Keratinocyte (primary cell): ENCODE results near the gene SMOC1. TPM values are rescaled to one million over a fixed set of nuclear protein-coding genes. Genes with fewer than 3 reads are reported as not detected.

Experiments used
- DNase-seq: peaks from one replicate; pipeline ENCODE4 v3.0.0-alpha.2; 2011; ENCODE audit warnings: low read depth, missing footprints, low spot score
- FAIRE-seq: peaks from 2 replicates; lab custom pipeline; 2011; peaks lifted over from hg19 to GRCh38; lab: Jason Lieb, UNC
- H2AFZ ChIP-seq: 2 replicates; pipeline ENCODE4 v1.6.0; 2012; ENCODE audit warnings: low read length, control low read depth, inconsistent platforms; ENCODE audit not compliant: control insufficient read depth
- H3K27ac ChIP-seq: 2 replicates; pipeline ENCODE4 v1.5.1; 2011; ENCODE audit warnings: low read length; ENCODE audit not compliant: control insufficient read depth, insufficient read depth
- H3K27me3 ChIP-seq: 3 replicates; pipeline ENCODE4 v1.6.0; 2011; ENCODE audit warnings: low read length; ENCODE audit not compliant: control insufficient read depth, insufficient read depth; ENCODE audit errors: extremely low read depth
- H3K36me3 ChIP-seq, 2 experiments: 2 replicates in 1 of 2; 3 replicates in 1 of 2; pipeline ENCODE4 v1.5.1; 2011; ENCODE audit warnings: low read length in 2 of 2, mild to moderate bottlenecking in 1 of 2; ENCODE audit not compliant: control insufficient read depth in 2 of 2, insufficient read depth in 2 of 2; ENCODE audit errors: extremely low read depth in 1 of 2
- H3K4me1 ChIP-seq: 3 replicates; pipeline ENCODE4 v1.5.1; 2011; ENCODE audit warnings: low read length; ENCODE audit not compliant: control insufficient read depth, insufficient read depth; ENCODE audit errors: extremely low read depth
- H3K4me2 ChIP-seq: 3 replicates; pipeline ENCODE4 v1.6.0; 2011; ENCODE audit warnings: low read depth, low read length; ENCODE audit not compliant: control insufficient read depth, insufficient read depth; ENCODE audit errors: extremely low read depth
- H3K4me3 ChIP-seq, 3 experiments: fragments of 200-600 bp in 1 of 3; sonication (generic) in 1 of 3; 2 replicates in 2 of 3; 3 replicates in 1 of 3; pipeline ENCODE4 v1.5.1; 2011 to 2016; ENCODE audit warnings: low read length in 3 of 3, mild to moderate bottlenecking in 3 of 3, control low read depth in 2 of 3, inconsistent platforms in 1 of 3, low read depth in 1 of 3, mixed read lengths in 1 of 3, mixed run types in 1 of 3, moderate library complexity in 1 of 3; ENCODE audit not compliant: control insufficient read depth in 2 of 3, insufficient read depth in 2 of 3; ENCODE audit errors: extremely low read depth in 1 of 3
- H3K79me2 ChIP-seq: 2 replicates; pipeline ENCODE4 v1.6.0; 2012; ENCODE audit warnings: low read length; ENCODE audit not compliant: control insufficient read depth, insufficient read depth
- H3K9ac ChIP-seq: 3 replicates; pipeline ENCODE4 v1.6.0; 2011; ENCODE audit warnings: low read length; ENCODE audit not compliant: control insufficient read depth, insufficient read depth; ENCODE audit errors: extremely low read depth
- H3K9me1 ChIP-seq: 3 replicates; pipeline ENCODE4 v1.6.0; 2011; ENCODE audit warnings: low read length; ENCODE audit not compliant: control insufficient read depth, insufficient read depth; ENCODE audit errors: extremely low read depth
- H3K9me3 ChIP-seq: 2 replicates; pipeline ENCODE4 v1.5.1; 2012; ENCODE audit warnings: low read depth, low read length; ENCODE audit not compliant: control insufficient read depth
- H4K20me1 ChIP-seq: 3 replicates; pipeline ENCODE4 v1.6.0; 2011; ENCODE audit warnings: low read length; ENCODE audit not compliant: control insufficient read depth, insufficient read depth; ENCODE audit errors: extremely low read depth
- CTCF ChIP-seq, 3 experiments: IDR thresholded peaks in 1 of 3; conservative IDR thresholded peaks in 1 of 3; optimal IDR thresholded peaks in 1 of 3; 2 replicates in 2 of 3; 3 replicates in 1 of 3; pipeline versions ENCODE3 to v1.5.1; 2011; ENCODE audit warnings: low read length in 3 of 3, mild to moderate bottlenecking in 3 of 3, moderate library complexity in 2 of 3, control low read depth in 1 of 3, inconsistent platforms in 1 of 3; ENCODE audit not compliant: insufficient read depth in 2 of 3; ENCODE audit errors: extremely low read depth in 1 of 3
- EZH2 ChIP-seq: IDR thresholded peaks from one replicate; pipeline ENCODE4 v1.6.1; 2012; ENCODE audit warnings: inconsistent platforms, mild to moderate bottlenecking, low read length, moderate library complexity
- dilution Hi-C: fragments of 300-500 bp; cut with MboI; formaldehyde crosslinking; loops from one replicate; pipeline ENCODE4 v1.7.0; 2020; ENCODE audit warnings: low sequenced_read_pairs; ENCODE audit not compliant: extremely low pct_ligation_motif_present
- polyA plus RNA-seq, 5 experiments: library from polyadenylated mRNA; depleted of rRNA in 3 of 5; stranded (reverse) in 3 of 5; stranded (forward) in 1 of 5; unstranded in 1 of 5; fragments of >200 nt; gene quantifications; 1 replicate in 1 of 5; 2 replicates in 3 of 5; 3 replicates in 1 of 5; pipeline versions ENCODE4 v1.2.1 to v1.2.3, GENCODE V29; 2011 to 2012; ENCODE audit warnings: missing spikeins in 2 of 5, low read depth in 1 of 5, low replicate concordance in 1 of 5

The SMOC1 gene
- polyA plus RNA-seq, 1 donor (not counting 4 experiments of a cell fraction or from before 2014, with no cell fraction given), result 6.0 TPM

- no peaks in the 10 kb centered on the region for H3K27me3 ChIP-seq
- peaks cover 16% of the 10 kb centered on the region for H3K4me1 ChIP-seq
- no peak overlapping the region for H3K27ac ChIP-seq
- no peaks in the 10 kb centered on the region for H4K20me1 ChIP-seq
- H3K4me2 ChIP-seq, result no peak overlapping the region
- FAIRE-seq, result no peak
- dilution Hi-C loops, result no loop called here
- no peaks in the 10 kb centered on the region for H3K79me2 ChIP-seq
- H3K9me3 ChIP-seq, result no peaks in the 10 kb centered on the region
- TF ChIP-seq EZH2 (no peak), CTCF (optimal IDR thresholded peaks at IDR 0.05 in 1 of 3, IDR thresholded peaks at IDR 0.05 in 1 of 3, conservative IDR thresholded peaks at IDR 0.05 in 1 of 3; ENCODE audit: extremely low read depth in 1 of 3, insufficient read depth in 2 of 3, low read length in 3 of 3) (no peak)
- no peaks in the 10 kb centered on the region for H3K9me1 ChIP-seq
- DNase-seq, result no peak
- H2AFZ ChIP-seq, result no peak overlapping the region
- H3K9ac ChIP-seq, result no peak overlapping the region
- no peak overlapping the region for H3K4me3 ChIP-seq
- no peaks in the 10 kb centered on the region for H3K36me3 ChIP-seq
These were observed 25.0 kb downstream of the SMOC1 start for GRCh38 chr14:69904246-69904645.

- Histone ChIP-seq H3K27ac (no peak overlapping the region), H2AFZ (no peak overlapping the region), H3K36me3 (no peaks in the 10 kb centered on the region), H3K4me2 (no peak overlapping the region), H3K9me1 (no peaks in the 10 kb centered on the region), H3K9ac (no peak overlapping the region), H3K9me3 (no peaks in the 10 kb centered on the region), H4K20me1 (no peaks in the 10 kb centered on the region), H3K27me3 (no peaks in the 10 kb centered on the region), H3K4me1 (peaks cover 7% of the 10 kb centered on the region), H3K4me3 (no peak overlapping the region), H3K79me2 (no peaks in the 10 kb centered on the region)
- TF ChIP-seq EZH2 (no peak), CTCF (optimal IDR thresholded peaks at IDR 0.05 in 1 of 3, IDR thresholded peaks at IDR 0.05 in 1 of 3, conservative IDR thresholded peaks at IDR 0.05 in 1 of 3; ENCODE audit: extremely low read depth in 1 of 3, insufficient read depth in 2 of 3, low read length in 3 of 3) (no peak)
- DNase-seq, result no peak
- dilution Hi-C loops, result no loop called here
- FAIRE-seq, result no peak
These were observed 27.0 kb downstream of the SMOC1 start for GRCh38 chr14:69906201-69906600.
